Heart left ventricle (tissue), 13 donors: ENCODE results near the gene OIT3.

Experiments used
- CTCF ChIP-seq, 12 donors: fragments of 200-600 bp; sonication (generic) in 4 of 12; IDR thresholded peaks; one replicate each; pipeline versions ENCODE4 v1.5.0 to v1.8.0; 2018 to 2022; ENCODE audit warnings: antibody characterized with exemption in 12 of 12, mild to moderate bottlenecking in 5 of 12
- POLR2A ChIP-seq, 2 donors: fragments of 450-650 bp; IDR thresholded peaks; one replicate each; pipeline ENCODE4 v1.6.1; 2017; ENCODE audit warnings: antibody characterized with exemption in 2 of 2, mild to moderate bottlenecking in 2 of 2, moderate library complexity in 2 of 2
- donor health status: ischemic (EF 13 %, LVEDD 7.1; RV severe dilation, severe dysfunction).
- donor health status: DM: no; HTN: yes; CAD: no.
- donor health status: DM: no; HTN: no; CAD: no.
- donor health status: ischemic (EF 25% LVEDD 6.9; RV normal size, moderate dysfunction).
- donor health status: ischemic (EF 25% LVEDD 5.7; RV mildly dilated, moderate dysfunction).
- donor health status: ischemic (EF 35%, LVEDD 5.7; RV mildly dilated, moderate dysfunction).
- donor health status: nonischemic (EF 11% LVEDD 7.7; RV severe dilation, severe dysfunction).
- donor health status: DM: yes; HTN: yes; CAD: no.
- donor health status: PGD.
- donor health status: ischemic (EF 29% LVEDD 5.4; RV normal size, mild dysfunction).
- donor health status: nonischemic (EF 23%, LVEDD 6.1; RV moderate dilation, normal function).

DNA sequence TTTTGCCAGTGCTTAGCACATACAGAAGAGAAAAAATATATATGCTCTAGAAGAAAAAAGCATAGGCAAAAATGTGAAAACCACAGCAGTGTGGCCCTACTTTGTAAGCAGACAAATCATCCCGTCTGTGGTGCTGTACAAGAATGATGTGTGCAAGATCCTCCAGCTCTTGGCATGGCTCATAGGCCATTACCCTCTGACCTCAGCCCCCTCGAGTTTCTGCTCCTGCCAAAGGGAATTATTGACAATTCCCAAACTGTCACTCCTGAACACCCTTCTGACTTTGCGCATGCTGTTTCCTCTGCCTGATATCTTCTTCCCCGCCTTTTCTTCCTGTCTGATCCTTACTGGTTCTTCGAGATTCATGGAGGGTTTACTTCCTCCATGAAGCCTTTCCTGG, 33.9 kb downstream of the OIT3 start:
- TF ChIP-seq CTCF (IDR thresholded peaks at IDR 0.05), result no peak
- TF ChIP-seq POLR2A (IDR thresholded peaks at IDR 0.05), result no peak
